ENCODE measurements around the gene MORC3.

GRCh38 chr21:36377391-36377842, 57.4 kb downstream of the MORC3 start:
- TF ChIP-seq CTCF (conservative IDR thresholded peaks at IDR 0.05 in 1 of 2, IDR thresholded peaks at IDR 0.05 in 1 of 2; ENCODE audit: low read depth in 1 of 2, low read length in 2 of 2) (no peak), EZH2 (IDR thresholded peaks at IDR 0.05; ENCODE audit: low read length, missing control alignments) (no peak)
